Urothelium cell line (cell line): ENCODE results near the gene FOXJ3.

Experiments
- DNase-seq: peaks from one replicate; pipeline ENCODE4 v3.0.0; 2011; ENCODE audit warnings: low spot score, mixed read lengths
- FAIRE-seq: peaks from 2 replicates; lab custom pipeline; 2011; peaks lifted over from hg19 to GRCh38; lab: Jason Lieb, UNC

FOXJ3 gene

GRCh38 chr1:42195841-42196240 is 139.2 kb downstream of the FOXJ3 start:
- FAIRE-seq (no peak), DNase-seq (no peak)

GRCh38 chr1:42192106-42192505 is 142.9 kb downstream of the FOXJ3 start:
- no peak for FAIRE-seq
- no peak for DNase-seq

DNA sequence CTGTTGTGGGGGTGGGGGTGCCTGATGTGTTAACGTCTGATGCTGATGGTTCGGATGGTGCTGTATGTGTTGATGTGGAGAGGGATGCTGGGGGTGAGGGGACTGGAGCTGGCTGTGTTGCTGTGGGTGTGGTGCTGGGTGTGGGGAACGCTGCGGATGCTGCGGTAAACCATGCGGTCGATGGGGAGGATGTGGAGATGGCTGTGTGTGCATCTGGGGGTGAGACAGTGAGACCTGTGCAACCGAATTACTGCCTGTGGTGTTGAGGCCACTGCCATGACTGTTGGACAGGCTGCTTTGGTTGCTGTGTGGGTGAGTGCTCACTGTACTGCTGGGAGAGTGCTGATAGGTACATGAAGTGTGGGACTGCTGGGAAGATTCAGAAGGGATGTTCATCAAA is 143.7 kb downstream of the FOXJ3 start:
- DNase-seq (no peak), FAIRE-seq (no peak)

- DNase-seq = no peak
- FAIRE-seq = no peak
Observed at GRCh38 chr1:42189931-42190853, 144.8 kb downstream of the FOXJ3 start.

DNA sequence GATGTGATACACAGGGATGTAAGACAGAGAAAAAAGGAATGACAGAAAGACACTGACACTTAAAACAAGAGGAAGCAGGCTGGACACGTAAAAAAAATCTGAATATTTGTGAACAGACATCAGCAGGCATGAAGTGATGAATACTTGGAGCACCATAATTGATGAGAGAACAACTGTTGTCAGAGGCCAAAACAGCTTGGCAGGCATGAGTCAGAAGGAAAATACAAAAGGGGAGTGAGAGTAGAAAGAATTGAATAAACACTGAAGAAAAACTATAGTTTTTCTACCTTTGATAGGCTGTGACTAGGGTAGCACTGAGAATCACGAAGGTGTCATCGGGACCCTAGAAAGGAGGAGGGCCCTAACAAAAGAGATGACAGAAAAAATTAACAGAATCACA is 148.9 kb downstream of the FOXJ3 start:
- no peak for FAIRE-seq
- no peak for DNase-seq

- FAIRE-seq = no peak
- no peak for DNase-seq
Observed at GRCh38 chr1:42184616-42185015, 150.4 kb downstream of the FOXJ3 start.

GRCh38 chr1:42183957-42184268 is 151.1 kb downstream of the FOXJ3 start:
- DNase-seq (no peak), FAIRE-seq (no peak)

GRCh38 chr1:42183210-42183956 is 151.7 kb downstream of the FOXJ3 start:
- no peak for DNase-seq
- no peak for FAIRE-seq

- FAIRE-seq = no peak
- no peak for DNase-seq
Observed at GRCh38 chr1:42181687-42182086, 153.3 kb downstream of the FOXJ3 start.

GRCh38 chr1:42179900-42180329 is 155.1 kb downstream of the FOXJ3 start:
- FAIRE-seq (no peak), DNase-seq (no peak)

DNA sequence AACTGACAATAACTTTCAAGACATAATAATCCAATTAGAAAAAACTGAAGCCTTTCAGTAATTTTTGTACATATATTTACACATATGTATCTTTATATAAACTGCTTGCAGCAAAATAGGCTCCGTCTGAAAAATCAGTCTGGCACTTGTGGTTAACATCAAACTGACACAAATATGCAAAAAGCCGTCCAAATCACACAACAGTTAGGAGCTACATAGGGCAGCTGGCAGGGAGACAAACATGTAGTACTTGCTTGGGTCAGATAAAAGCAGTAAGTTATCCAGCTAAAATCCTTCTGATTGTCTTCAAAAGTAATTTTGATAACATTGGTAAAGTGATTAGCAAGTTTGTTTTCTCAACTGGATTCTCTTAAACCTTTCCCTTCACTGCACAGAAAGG is 155.8 kb downstream of the FOXJ3 start:
- DNase-seq = no peak
- no peak for FAIRE-seq

DNA sequence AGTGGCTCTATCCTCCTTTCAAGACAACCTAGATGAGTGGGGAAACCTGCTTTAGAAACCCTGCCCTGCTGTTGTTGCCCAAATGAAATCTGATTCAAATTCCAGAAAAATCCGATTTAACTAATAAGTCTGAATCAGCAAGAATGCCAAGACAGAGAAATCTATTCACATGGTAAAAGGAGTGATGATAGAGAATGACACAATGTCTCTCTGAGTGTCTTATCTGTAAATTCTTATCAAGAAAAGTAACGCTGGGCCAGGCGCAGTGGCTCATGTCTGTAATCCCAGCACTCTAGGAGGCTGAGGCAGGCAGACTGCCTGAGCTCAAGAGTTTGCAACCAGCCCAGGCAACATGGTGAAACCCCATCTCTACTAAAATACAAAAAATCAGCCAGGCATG is 156.8 kb downstream of the FOXJ3 start:
- FAIRE-seq = no peak

GRCh38 chr1:42177541-42177981 is 157.5 kb downstream of the FOXJ3 start:
- no peak for DNase-seq
- FAIRE-seq = no peak

More for the DNA sequence above, 156.8 kb downstream of the FOXJ3 start:
- no peak for DNase-seq

- DNase-seq (peak; percentile 68), FAIRE-seq (no peak)
Observed at GRCh38 chr1:42176902-42177519, 158.0 kb downstream of the FOXJ3 start.

- FAIRE-seq = peak; percentile 5
Observed at GRCh38 chr1:42175314-42176054, 159.6 kb downstream of the FOXJ3 start.

GRCh38 chr1:42173961-42174735 is 160.9 kb downstream of the FOXJ3 start:
- FAIRE-seq = peak; percentile 84
- no peak for DNase-seq

More at GRCh38 chr1:42175314-42176054, 159.6 kb downstream of the FOXJ3 start:
- no peak for DNase-seq

DNA sequence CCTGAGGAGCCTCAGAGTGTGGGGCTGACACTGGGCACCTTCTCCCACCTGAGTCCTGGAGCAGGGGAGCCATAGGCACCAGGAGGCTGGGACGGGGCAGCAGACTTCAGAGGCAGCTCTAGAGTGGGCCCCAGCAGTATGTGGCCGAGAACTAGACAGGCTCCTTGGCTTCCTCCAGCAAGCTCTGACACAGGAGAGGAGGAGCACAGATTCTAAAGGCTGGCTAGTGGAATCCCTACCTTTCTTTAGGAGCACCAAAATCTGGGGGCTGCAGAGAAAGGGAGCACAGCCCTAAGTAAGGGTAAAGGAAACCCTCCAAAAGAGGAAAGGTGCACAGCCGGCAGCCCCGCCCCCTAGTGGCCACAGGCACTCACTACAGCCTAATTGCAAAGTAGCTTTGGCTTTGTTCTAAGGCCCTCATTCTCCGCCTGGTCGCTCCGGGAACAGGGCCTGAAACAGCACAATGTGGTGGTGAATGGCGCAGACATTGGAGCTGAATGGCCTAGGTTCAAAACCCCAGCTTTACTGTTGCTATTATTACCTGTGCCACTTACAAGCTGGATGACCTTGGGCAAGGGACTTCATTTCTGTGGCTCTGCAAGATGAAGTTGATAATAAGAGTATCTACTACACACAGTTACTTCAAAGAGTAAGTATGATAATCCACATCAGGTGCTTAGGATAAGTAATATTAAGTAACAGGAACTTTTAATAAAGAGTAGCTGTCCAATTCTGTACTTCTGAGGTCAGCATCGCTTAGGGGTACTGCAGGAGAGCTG is 161.7 kb downstream of the FOXJ3 start:
- DNase-seq = peak; percentile 83

DNA sequence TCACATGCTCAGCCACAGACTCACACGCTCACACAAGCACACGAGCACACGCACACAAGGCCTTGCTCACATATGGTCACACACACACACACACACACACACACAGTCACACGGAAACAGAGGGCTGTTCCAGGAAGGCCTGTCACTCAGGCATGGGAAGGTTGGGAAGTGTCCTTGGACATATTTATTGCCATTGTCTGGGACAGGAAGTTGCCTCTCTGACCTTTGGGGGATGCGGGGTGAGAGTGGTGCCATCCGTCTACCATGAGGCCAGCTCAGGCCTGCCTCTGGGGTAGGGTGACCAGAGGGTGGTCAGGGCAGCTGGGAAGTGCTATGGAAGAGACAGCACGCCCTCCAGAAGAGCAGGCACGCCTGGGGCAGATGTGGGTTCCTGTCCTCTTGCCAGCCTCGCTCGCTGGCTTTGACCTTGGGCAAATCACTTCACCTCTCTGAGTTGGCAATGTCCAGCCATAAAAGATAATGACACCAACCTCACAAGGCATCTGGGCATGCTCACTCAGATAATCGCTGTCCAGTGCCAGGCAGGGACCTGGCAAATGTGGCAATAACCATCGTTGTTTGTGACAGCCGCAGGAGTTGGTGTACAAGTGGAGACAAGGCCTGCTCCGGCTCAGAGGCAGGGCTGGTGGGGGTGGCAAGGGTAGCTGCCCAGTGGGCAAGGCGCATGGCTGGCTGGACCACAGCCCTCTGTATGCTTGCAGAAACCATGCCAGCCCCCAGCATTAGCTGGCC is 162.5 kb downstream of the FOXJ3 start:
- no peak for DNase-seq
- peak; percentile 85 for FAIRE-seq

More for the DNA sequence above, 161.7 kb downstream of the FOXJ3 start:
- FAIRE-seq = peak; percentile 85
